ENCODE measurements around the gene RIPOR2. TPM values are rescaled to one million over a fixed set of nuclear protein-coding genes. Genes with fewer than 3 reads are reported as not detected.
A peak's percentile ranks its signal among the peaks of the same experiment; 100 is the strongest.

Gene RIPOR2
- total RNA-seq, 2 donors from 2014 or later, result 296 to 364 TPM

GRCh38 chr6:24968783-24969182, 33.0 kb upstream of the RIPOR2 start:
- ATAC-seq (peak; percentile 44), DNase-seq (no peak)
- H3K9me3 ChIP-seq (ENCODE audit: control insufficient read depth, low read length, poor library complexity, severe bottlenecking), result no peaks in the 10 kb centered on the region
- Mint-ChIP-seq H3K27ac (peak overlapping the region; percentile 29), H3K4me1 (peaks cover 46% of the 10 kb centered on the region), H3K4me3 (no peak overlapping the region), H3K36me3 (ENCODE audit: low read depth) (peaks cover 13% of the 10 kb centered on the region), H3K27me3 (no peaks in the 10 kb centered on the region)

GRCh38 chr6:24967211-24967610, 31.5 kb upstream of the RIPOR2 start:
- DNase-seq (no peak), ATAC-seq (no peak)
- Mint-ChIP-seq H3K4me1 (peaks cover 47% of the 10 kb centered on the region), H3K27me3 (no peaks in the 10 kb centered on the region), H3K36me3 (ENCODE audit: low read depth) (peaks cover 9% of the 10 kb centered on the region), H3K27ac (no peak overlapping the region), H3K4me3 (no peak overlapping the region)
- H3K9me3 ChIP-seq (ENCODE audit: control insufficient read depth, low read length, poor library complexity, severe bottlenecking), result no peaks in the 10 kb centered on the region

GRCh38 chr6:24966381-24966780, 30.6 kb upstream of the RIPOR2 start:
- H3K9me3 ChIP-seq (ENCODE audit: control insufficient read depth, low read length, poor library complexity, severe bottlenecking), result no peaks in the 10 kb centered on the region
- Mint-ChIP-seq H3K27ac (no peak overlapping the region), H3K4me1 (peaks cover 49% of the 10 kb centered on the region), H3K36me3 (ENCODE audit: low read depth) (peaks cover 9% of the 10 kb centered on the region), H3K4me3 (no peak overlapping the region), H3K27me3 (no peaks in the 10 kb centered on the region)
- no peak for ATAC-seq
- no peak for DNase-seq

GRCh38 chr6:24963887-24964570, 28.3 kb upstream of the RIPOR2 start:
- Mint-ChIP-seq H3K4me3 (no peak overlapping the region), H3K4me1 (peaks cover 51% of the 10 kb centered on the region)
- DNase-seq, result no peak

GRCh38 chr6:24963339-24963738, 27.6 kb upstream of the RIPOR2 start:
- no peak for DNase-seq
- H3K9me3 ChIP-seq (ENCODE audit: control insufficient read depth, low read length, poor library complexity, severe bottlenecking), result no peaks in the 10 kb centered on the region
- ATAC-seq, result no peak
- peaks cover 3% of the 10 kb centered on the region for H3K36me3 Mint-ChIP-seq (ENCODE audit: low read depth)
- peak overlapping the region; percentile 62 for H3K27ac Mint-ChIP-seq
- H3K27me3 Mint-ChIP-seq, result no peaks in the 10 kb centered on the region
- peaks cover 52% of the 10 kb centered on the region for H3K4me1 Mint-ChIP-seq
- no peak overlapping the region for H3K4me3 Mint-ChIP-seq

More at GRCh38 chr6:24963887-24964570, 28.3 kb upstream of the RIPOR2 start:
- H3K27ac Mint-ChIP-seq, result peak overlapping the region; percentile 62
- no peaks in the 10 kb centered on the region for H3K9me3 ChIP-seq (ENCODE audit: control insufficient read depth, low read length, poor library complexity, severe bottlenecking)
- no peak for ATAC-seq
- H3K36me3 Mint-ChIP-seq (ENCODE audit: low read depth), result peaks cover 3% of the 10 kb centered on the region
- no peaks in the 10 kb centered on the region for H3K27me3 Mint-ChIP-seq

- Mint-ChIP-seq H3K4me3 (no peak overlapping the region), H3K27me3 (no peaks in the 10 kb centered on the region), H3K4me1 (peaks cover 56% of the 10 kb centered on the region), H3K36me3 (ENCODE audit: low read depth) (peaks cover 3% of the 10 kb centered on the region), H3K27ac (peak overlapping the region; percentile 68)
- H3K9me3 ChIP-seq (ENCODE audit: control insufficient read depth, low read length, poor library complexity, severe bottlenecking), result no peaks in the 10 kb centered on the region
- DNase-seq (no peak), ATAC-seq (no peak)
Observed at GRCh38 chr6:24961852-24962251, 26.1 kb upstream of the RIPOR2 start.

GRCh38 chr6:24960991-24961475, 25.3 kb upstream of the RIPOR2 start:
- ATAC-seq (peak; percentile 82), DNase-seq (no peak)
- Mint-ChIP-seq H3K27ac (peak overlapping the region; percentile 68), H3K27me3 (no peaks in the 10 kb centered on the region), H3K36me3 (ENCODE audit: low read depth) (peaks cover 3% of the 10 kb centered on the region), H3K4me3 (peak overlapping the region; percentile 13), H3K4me1 (peaks cover 59% of the 10 kb centered on the region)
- H3K9me3 ChIP-seq (ENCODE audit: control insufficient read depth, low read length, poor library complexity, severe bottlenecking), result no peaks in the 10 kb centered on the region

- peaks cover 62% of the 10 kb centered on the region for H3K4me1 Mint-ChIP-seq
- peak overlapping the region; percentile 37 for H3K4me3 Mint-ChIP-seq
- H3K36me3 Mint-ChIP-seq (ENCODE audit: low read depth), result peaks cover 3% of the 10 kb centered on the region
- no peaks in the 10 kb centered on the region for H3K27me3 Mint-ChIP-seq
- no peaks in the 10 kb centered on the region for H3K9me3 ChIP-seq (ENCODE audit: control insufficient read depth, low read length, poor library complexity, severe bottlenecking)
- H3K27ac Mint-ChIP-seq, result peak overlapping the region; percentile 68
- DNase-seq (no peak), ATAC-seq (no peak)
Observed at GRCh38 chr6:24959319-24959718, 23.6 kb upstream of the RIPOR2 start.

- Mint-ChIP-seq H3K36me3 (ENCODE audit: low read depth) (peaks cover 3% of the 10 kb centered on the region), H3K4me1 (peaks cover 59% of the 10 kb centered on the region), H3K27me3 (no peaks in the 10 kb centered on the region), H3K4me3 (peak overlapping the region; percentile 71), H3K27ac (peak overlapping the region; percentile 92)
- no peaks in the 10 kb centered on the region for H3K9me3 ChIP-seq (ENCODE audit: control insufficient read depth, low read length, poor library complexity, severe bottlenecking)
- DNase-seq, result no peak
- no peak for ATAC-seq
Observed at GRCh38 chr6:24957199-24957598, 21.4 kb upstream of the RIPOR2 start.

- no peaks in the 10 kb centered on the region for H3K27me3 Mint-ChIP-seq
- H3K27ac Mint-ChIP-seq, result peak overlapping the region; percentile 91
- peak overlapping the region; percentile 21 for H3K4me3 Mint-ChIP-seq
- peaks cover 65% of the 10 kb centered on the region for H3K4me1 Mint-ChIP-seq
- ATAC-seq, result no peak
- peaks cover 4% of the 10 kb centered on the region for H3K36me3 Mint-ChIP-seq (ENCODE audit: low read depth)
- DNase-seq, result no peak
- no peaks in the 10 kb centered on the region for H3K9me3 ChIP-seq (ENCODE audit: control insufficient read depth, low read length, poor library complexity, severe bottlenecking)
Observed at GRCh38 chr6:24953726-24954125, 18.0 kb upstream of the RIPOR2 start.

GRCh38 chr6:24951811-24952299, 16.1 kb upstream of the RIPOR2 start:
- Mint-ChIP-seq H3K27me3 (no peaks in the 10 kb centered on the region), H3K36me3 (ENCODE audit: low read depth) (peaks cover 2% of the 10 kb centered on the region), H3K27ac (peak overlapping the region; percentile 91), H3K4me3 (peak overlapping the region; percentile 88), H3K4me1 (peaks cover 66% of the 10 kb centered on the region)
- DNase-seq (peak in 2 of 3 donors; percentile 19 to 27), ATAC-seq (peak; percentile 84)
- H3K9me3 ChIP-seq (ENCODE audit: control insufficient read depth, low read length, poor library complexity, severe bottlenecking), result no peaks in the 10 kb centered on the region

GRCh38 chr6:24950218-24950941, 14.6 kb upstream of the RIPOR2 start:
- no peak for DNase-seq
- Mint-ChIP-seq H3K36me3 (ENCODE audit: low read depth) (peaks cover 2% of the 10 kb centered on the region), H3K4me1 (peaks cover 60% of the 10 kb centered on the region), H3K27me3 (no peaks in the 10 kb centered on the region), H3K27ac (peak overlapping the region; percentile 91), H3K4me3 (peak overlapping the region; percentile 70)
- no peaks in the 10 kb centered on the region for H3K9me3 ChIP-seq (ENCODE audit: control insufficient read depth, low read length, poor library complexity, severe bottlenecking)
- ATAC-seq, result no peak

- peaks cover 53% of the 10 kb centered on the region for H3K4me1 Mint-ChIP-seq
- peak; percentile 60 for ATAC-seq
- peaks cover 6% of the 10 kb centered on the region for H3K36me3 Mint-ChIP-seq (ENCODE audit: low read depth)
- peak overlapping the region; percentile 91 for H3K27ac Mint-ChIP-seq
- DNase-seq, result no peak
- H3K9me3 ChIP-seq (ENCODE audit: control insufficient read depth, low read length, poor library complexity, severe bottlenecking), result peaks cover 7% of the 10 kb centered on the region
- H3K4me3 Mint-ChIP-seq, result peak overlapping the region; percentile 70
- no peaks in the 10 kb centered on the region for H3K27me3 Mint-ChIP-seq
Observed at GRCh38 chr6:24949020-24949569, 13.3 kb upstream of the RIPOR2 start.

Measured in T-helper 17 cell (primary cell).